Stimulated activated CD8-positive, alpha-beta memory T cell treated with anti-CD3 and anti-CD28 coated beads, Interleukin-12 subunit alpha, Interleukin-12 subunit beta, amount 100 ng/mL, for 1 hour (primary cell): ENCODE measurements around the gene BOC.

Experiments
- DNase-seq: peaks from one replicate; pipeline ENCODE4 v3.0.0-alpha.2; 2020; ENCODE audit warnings: low read depth

BOC gene

GRCh38 chr3:113185194-113185835, 26.0 kb upstream of the BOC start:
- no peak for DNase-seq

GRCh38 chr3:113186566-113186965, 24.8 kb upstream of the BOC start:
- no peak for DNase-seq

- no peak for DNase-seq
These were observed 18.1 kb upstream of the BOC start for GRCh38 chr3:113193288-113193687.

GRCh38 chr3:113193719-113194118, 17.6 kb upstream of the BOC start:
- no peak for DNase-seq

- DNase-seq, result no peak
These were observed 16.4 kb upstream of the BOC start for GRCh38 chr3:113194823-113195401.

GRCh38 chr3:113200351-113200750, 11.0 kb upstream of the BOC start:
- DNase-seq, result no peak

GRCh38 chr3:113200946-113201345, 10.4 kb upstream of the BOC start:
- no peak for DNase-seq

GRCh38 chr3:113204371-113204770, 7.0 kb upstream of the BOC start:
- no peak for DNase-seq

- no peak for DNase-seq
These were observed 5.9 kb upstream of the BOC start for GRCh38 chr3:113205481-113205880.

- no peak for DNase-seq
These were observed 590 bp upstream of the BOC start for GRCh38 chr3:113210604-113211329.

GRCh38 chr3:113212150-113212843, 940 bp downstream of the BOC start:
- no peak for DNase-seq

- no peak for DNase-seq
These were observed 1.6 kb downstream of the BOC start for GRCh38 chr3:113212844-113213375.

GRCh38 chr3:113213896-113214587, 2.7 kb downstream of the BOC start:
- no peak for DNase-seq

- DNase-seq, result no peak
These were observed 3.7 kb downstream of the BOC start for GRCh38 chr3:113214917-113215595.

GRCh38 chr3:113216393-113216792, 5.0 kb downstream of the BOC start:
- DNase-seq, result no peak

GRCh38 chr3:113218011-113218680, 6.8 kb downstream of the BOC start:
- no peak for DNase-seq

- DNase-seq, result no peak
These were observed 7.3 kb downstream of the BOC start for GRCh38 chr3:113218681-113219045.

- no peak for DNase-seq
These were observed 8.4 kb downstream of the BOC start for GRCh38 chr3:113219605-113220300.

GRCh38 chr3:113220721-113221120, 9.4 kb downstream of the BOC start:
- no peak for DNase-seq

- no peak for DNase-seq
These were observed 10.4 kb downstream of the BOC start for GRCh38 chr3:113221721-113222257.
